GM18505 (cell line): ENCODE measurements around the gene TBCD.

Experiments
- ATAC-seq: cut with Tn5 transposase; IDR thresholded peaks from one replicate; pipeline ENCODE4 v1.9.1; 2021; ENCODE audit not compliant: unreplicated experiment
- POLR2A ChIP-seq: IDR thresholded peaks from 4 replicates; pipeline ENCODE4 v1.6.1; 2011; ENCODE audit warnings: borderline replicate concordance; ENCODE audit not compliant: insufficient read depth, insufficient read length; ENCODE audit errors: extremely low read depth

The TBCD gene

GRCh38 chr17:82835766-82836512, 84.1 kb downstream of the TBCD start:
- ATAC-seq: no peak
- no peak for TF ChIP-seq POLR2A

DNA sequence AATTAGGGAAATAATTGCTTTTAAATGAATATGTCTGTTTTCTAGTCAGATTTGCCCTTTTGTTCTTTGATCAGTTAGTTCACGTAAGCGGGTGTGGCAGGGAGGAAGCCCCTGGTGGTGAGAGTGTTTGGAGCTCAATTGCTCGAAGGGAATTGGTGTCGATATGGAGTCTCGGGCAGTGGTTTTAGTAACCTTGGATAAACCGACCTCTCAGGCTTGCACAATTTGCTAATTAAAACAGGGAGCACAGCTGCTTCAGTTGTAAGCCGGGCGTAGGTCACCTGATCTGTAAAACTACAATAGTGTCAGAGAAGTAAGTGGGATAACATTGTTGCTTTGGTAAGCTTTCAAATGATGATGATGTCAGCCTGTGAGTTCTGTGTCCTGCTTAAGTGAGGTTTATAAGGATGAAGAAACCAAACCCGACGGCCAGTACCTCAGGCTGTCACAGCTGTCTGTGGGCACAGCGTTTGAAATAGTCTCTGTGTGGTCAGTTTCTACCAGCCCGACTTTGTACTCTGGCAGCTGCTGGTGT, 85.0 kb downstream of the TBCD start:
- ATAC-seq: no peak
- TF ChIP-seq POLR2A: no peak

DNA sequence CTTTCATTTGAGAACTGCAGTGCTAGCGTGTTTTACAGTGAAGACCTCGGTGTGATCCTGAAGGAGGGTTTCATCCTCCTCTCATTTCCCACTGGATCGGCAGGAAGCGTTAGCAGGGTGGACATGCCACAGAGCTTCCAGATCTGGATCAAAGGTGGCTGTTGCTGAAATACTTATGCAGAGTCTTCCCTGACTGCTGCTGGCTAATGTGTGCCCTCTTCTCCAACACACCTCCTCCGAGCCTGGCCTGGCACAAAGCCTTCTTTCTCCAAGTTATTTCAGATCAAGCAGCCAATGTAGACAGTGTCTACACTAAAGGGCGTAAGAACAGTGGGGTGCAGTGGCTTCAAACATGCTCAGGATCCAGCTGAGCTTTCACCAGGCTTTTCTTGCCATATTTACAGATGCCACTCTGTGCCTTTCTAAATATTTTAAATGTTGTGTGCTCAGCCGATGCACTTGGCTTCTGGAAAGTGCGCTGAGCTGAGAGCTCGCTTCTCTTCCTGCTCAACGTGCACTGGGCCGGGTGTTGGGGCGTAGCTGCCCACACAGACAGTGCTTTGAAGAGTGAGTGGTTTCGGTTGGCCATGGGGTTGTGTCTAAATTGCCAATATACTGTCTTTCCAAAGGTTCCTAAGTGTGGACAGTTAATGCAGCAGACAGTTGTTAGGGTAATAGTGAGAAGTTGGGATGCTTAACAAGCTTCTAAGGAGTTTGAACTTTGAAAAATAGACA, 85.9 kb downstream of the TBCD start:
- TF ChIP-seq POLR2A: no peak
- no peak for ATAC-seq

- no peak for TF ChIP-seq POLR2A
- no peak for ATAC-seq
Observed at GRCh38 chr17:82838386-82839063, 86.7 kb downstream of the TBCD start.

DNA sequence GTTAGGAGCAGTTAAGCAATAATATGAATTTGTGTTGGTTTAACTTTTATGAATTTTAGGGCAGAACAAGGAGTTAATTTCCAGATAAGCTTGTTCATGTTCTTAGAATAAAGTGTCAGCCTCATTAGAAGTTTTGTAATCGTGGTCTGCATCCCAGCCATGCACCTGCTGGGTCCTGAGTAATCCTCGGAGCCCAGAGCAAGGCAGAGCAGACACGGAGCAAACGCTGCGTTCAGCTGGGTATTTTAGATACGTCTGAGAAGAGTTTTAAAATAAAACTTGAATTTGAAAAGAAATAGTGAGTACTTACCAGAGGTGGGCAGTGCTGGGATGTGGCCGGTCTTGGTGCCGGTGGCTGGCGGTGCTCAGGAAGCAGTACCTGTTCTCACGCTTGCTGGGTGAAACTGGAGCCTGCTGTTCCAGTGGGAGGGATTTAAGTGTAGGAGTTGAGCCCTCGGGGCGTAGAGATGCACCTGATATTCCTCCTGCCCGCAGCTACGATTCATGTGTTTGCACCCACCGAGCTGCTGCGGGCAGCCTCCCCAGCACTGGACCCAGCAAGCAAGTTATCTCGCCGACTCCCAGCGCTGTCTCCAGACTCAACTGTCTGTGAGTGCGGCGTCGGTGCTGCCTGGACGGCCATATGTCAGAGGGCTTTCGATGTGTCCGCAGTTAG, 87.9 kb downstream of the TBCD start, which contains the start of gene ZNF750:
Gene ZNF750, minus strand, starts transcription at position 406 of the 676 bp plus-strand sequence. CDS start 7,568 bp downstream, outside the sequence.
- no peak for ATAC-seq
- no peak for TF ChIP-seq POLR2A

- no peak for TF ChIP-seq POLR2A
- ATAC-seq: no peak
Observed at GRCh38 chr17:82840431-82840831, 88.6 kb downstream of the TBCD start.

DNA sequence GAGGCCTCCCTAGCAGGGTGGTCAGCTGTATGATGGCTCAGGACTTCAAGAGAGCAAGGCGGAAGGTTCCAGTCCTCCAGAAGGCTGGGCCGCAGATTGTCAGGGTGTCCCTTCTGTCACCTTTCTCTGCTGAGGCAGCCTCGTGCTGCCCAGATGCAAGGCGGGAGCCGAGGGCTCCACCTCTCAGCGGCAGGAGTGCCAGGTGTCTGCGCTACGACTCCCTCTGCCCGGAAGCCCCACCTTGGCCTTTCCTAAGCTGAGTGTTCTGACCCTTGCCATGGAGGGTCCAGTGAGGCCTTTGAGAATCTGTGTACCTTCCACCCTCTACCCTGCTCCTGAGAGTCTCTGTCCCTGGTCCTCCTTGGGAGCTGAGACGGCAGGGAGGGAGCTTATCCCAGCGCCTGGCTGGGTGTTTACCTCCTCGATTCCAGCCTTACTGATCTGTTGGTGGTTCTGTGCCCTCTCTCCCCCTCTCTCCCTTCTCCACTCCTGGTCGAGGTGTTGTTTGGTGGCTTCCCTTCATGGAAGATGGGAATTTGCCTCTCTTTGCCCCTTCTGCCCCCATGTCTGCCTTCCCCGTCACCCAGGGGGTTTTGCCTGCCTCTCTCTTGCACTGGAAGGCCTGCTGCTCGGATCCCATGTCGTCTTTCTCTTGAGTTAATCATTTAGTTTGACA, 90.2 kb downstream of the TBCD start:
- no peak for TF ChIP-seq POLR2A
- ATAC-seq: no peak

DNA sequence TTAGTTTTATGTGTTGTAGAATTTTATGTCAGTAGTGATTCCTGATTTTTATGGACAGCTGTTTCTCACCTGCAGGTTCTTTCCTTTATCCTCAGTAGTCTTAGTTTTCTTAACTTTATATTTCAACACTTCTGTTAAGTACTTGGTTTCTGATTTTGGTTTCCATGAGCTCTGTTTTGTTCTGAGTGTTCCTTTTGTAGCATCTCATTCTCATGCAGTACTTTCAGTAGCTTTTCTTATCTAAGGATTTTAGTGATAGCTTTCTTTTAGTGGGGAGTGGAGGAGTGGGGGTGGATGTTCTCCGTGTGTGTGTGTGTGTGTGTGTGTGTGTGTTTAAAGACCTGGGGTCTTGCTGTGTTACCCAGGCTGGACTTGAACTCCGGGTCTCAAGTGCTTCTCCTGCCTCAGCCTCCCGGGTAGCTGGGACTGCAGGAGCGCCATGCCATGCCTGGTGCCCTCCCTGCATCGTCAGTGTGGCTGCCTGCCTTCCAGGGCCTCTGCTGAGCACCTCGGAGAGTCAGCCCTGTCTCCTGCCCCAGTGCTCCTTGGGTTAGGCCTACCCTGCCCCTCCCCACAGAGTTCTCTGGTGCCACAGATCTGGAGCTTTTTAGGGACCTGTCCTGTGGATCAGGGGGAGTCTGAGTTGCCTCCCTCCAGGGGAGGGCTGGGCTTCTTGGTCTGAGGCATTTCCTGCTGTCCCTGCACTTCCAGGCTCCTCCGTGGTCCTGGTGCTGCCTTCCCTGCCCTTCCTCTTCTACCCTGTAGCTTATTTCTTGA, 92.2 kb downstream of the TBCD start:
- ATAC-seq: no peak
- TF ChIP-seq POLR2A: no peak

DNA sequence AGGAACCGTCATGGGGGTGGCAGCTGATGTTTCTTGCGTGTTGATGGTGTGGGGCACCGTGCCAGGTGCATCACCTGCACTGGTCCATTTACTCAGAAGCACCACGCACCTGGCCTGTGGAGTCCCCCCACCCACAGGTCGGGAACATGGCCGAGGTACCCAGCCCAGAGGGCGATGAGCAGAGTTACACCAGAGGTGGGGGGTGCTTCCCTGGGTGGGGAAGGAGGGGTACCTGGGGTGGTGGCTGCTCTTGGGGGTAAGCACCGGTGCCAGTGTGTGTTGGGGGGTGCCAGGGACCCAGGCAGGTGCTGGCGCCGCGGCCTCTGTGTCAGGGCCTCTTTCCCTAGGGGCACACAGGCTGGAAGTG, 92.9 kb downstream of the TBCD start:
- no peak for ATAC-seq
- TF ChIP-seq POLR2A: no peak

DNA sequence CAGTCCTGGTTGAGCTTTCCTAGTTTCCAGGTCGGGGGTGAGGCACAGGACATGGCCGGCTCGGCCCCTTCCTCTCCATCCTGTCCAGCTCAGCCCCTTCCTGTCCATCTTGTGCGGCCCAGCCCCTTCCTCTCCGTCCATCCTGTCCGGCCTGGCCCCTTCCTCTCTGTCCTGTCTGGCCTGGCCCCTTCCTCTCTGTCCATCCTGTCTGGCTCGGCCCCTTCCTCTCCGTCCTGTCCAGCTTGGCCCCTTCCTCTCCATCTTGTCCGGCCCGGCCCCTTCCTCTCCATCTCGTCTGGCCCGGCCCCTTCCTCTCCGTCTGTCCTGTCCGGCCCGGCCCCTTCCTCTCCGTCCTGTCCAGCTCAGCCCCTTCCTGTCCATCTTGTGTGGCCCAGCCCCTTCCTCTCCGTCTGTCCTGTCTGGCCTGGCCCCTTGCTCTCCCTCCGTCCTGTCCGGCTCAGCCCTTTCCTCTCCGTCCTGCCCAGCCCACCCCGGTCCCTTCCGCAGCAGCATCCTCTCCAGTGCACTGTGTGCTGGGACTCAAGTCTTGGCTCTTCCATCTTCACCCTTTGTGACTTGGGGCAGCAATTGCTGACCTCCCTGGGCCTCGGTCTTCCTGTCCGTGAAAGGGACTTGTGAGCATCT, 93.4 kb downstream of the TBCD start:
- ATAC-seq: no peak
- no peak for TF ChIP-seq POLR2A

DNA sequence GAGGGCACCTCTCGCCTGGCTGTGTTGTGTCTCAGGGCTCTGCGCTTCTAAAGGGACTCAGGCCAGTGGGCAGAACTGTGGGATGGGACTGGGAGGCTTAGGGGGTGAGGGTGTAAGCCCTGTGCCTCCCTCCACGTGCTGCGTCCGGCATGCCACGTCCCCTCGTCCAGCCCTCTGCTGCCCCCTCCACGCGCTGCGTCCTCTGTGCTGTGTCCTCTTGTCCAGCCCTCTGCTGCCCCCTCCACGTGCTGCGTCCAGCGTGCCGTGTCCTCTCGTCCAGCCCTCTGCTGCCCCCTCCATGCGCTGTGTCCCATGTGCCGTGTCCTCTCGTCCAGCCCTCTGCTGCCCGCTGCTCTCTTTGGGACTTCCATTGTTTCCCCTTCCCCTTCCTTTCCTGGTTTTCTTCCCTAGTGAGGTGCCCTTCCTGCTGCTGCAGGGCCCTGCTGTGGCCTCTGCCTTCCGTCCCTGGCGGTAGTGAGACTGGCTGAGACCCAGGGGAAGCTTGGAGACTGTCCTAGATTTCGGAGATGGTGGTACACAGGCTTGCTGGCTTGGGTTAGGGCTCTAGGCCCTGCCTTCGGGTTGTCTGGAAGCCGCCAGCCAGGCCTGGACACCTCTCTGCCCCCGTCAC, 94.3 kb downstream of the TBCD start:
- no peak for TF ChIP-seq POLR2A
- ATAC-seq: no peak
